IPS-18c (cell line): Measurements from ENCODE around the gene SUPT6H.
"Not testable (repeated sequence)": the region's sequence is repeated elsewhere in the genome, so short reads cannot be mapped to it uniquely, and the experiment has no call there.

Experiments used
- H3K4me3 ChIP-seq: 2 replicates; pipeline ENCODE4 v1.7.0; 2013; ENCODE audit warnings: low read depth, mild to moderate bottlenecking, low read length, moderate library complexity; ENCODE audit not compliant: insufficient read depth
- H3K9me3 ChIP-seq: one replicate; pipeline ENCODE4 v1.6.1; 2013; ENCODE audit warnings: mild to moderate bottlenecking, low read length, moderate library complexity; ENCODE audit not compliant: control insufficient read depth, insufficient read depth

SUPT6H gene

DNA sequence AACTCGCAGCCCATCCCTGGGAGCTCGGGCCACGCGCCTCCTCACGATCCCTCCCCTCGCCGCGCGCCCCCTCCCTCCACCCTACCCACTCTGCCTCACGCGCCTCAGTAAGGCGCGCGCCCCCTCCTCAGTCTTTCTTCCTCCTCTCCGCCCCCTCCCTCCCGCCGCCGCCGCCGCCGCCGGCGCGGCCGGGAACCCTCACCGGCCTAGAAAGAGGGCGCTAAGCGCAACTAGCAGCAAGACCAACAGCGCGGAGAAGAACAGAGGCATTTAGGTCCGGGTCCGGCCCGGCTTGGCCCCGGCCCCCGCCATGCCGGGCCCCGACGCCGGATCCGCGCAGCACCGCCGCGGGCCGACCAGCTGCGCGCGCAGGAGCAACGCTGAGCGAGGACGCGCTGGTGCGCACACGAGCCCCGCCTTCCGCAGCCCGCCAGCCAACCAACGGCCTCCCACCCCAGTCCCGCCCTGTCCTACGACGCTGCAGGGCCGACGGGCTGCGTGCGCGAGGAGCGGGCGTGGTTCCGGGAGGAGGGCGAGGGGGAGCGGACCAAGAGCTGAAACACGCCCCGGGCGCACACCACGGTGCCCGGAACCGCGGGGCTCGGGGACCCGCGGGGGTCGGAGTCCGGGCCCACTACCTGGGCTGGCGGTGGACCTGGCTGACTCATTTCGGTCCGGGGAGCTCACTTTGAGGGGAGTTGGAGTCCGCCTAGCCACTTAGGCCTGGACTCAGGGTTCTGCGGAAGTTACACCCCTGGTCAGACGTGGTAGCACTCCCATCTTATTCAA, 17.0 kb upstream of the SUPT6H start, which contains the start of gene BLTP2:
Gene BLTP2, minus strand, starts transcription at position 372 of the 789 bp plus-strand sequence. Its CDS starts 102 bp downstream, at position 270.
- no peaks in the 10 kb centered on the region for H3K9me3 ChIP-seq
- peak within 1 kb of the TSS; percentile 86 for H3K4me3 ChIP-seq

- Histone ChIP-seq H3K9me3 (no peaks in the 10 kb centered on the region), H3K4me3 (peak overlapping the region; percentile 86)
Measured at GRCh38 chr17:28645576-28645939, 16.4 kb upstream of the SUPT6H start.

DNA sequence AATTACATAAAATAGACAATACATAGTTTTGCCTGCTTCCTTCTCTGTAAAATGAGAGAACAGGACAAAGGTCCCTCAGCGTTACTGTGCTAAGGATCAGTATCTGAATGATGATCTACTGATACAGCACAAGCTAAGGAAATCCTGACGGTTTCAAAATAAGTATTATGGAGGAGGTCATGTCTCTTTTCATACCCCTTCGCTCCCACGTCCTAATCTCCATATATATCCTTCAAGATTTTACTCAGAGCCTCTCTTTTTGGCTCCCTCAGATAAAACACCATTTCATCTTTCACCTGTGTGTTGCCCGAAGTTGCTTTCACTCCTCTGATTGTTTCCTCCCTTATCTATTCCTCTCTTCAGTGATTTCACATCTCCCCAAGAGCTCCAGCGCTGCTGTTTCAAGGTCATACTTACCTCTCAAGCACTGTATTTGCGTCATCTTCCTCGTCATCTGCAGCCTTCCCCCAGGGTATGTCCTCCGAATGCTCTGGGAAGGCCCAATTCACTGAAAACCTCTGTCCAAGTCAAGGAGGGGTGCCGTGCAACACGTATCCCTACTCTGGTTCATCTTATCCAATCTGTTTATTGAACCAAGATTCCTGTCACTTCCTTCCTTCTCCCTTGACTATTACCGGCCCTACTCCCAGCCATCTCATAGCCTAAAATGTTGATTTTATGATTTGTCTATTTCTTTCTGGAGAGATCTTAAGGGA, 15.8 kb upstream of the SUPT6H start:
- Histone ChIP-seq H3K9me3 (no peaks in the 10 kb centered on the region), H3K4me3 (no peak overlapping the region)

GRCh38 chr17:28648698-28649097, 13.3 kb upstream of the SUPT6H start:
- H3K9me3 ChIP-seq: no peaks in the 10 kb centered on the region
- H3K4me3 ChIP-seq: no peak overlapping the region

DNA sequence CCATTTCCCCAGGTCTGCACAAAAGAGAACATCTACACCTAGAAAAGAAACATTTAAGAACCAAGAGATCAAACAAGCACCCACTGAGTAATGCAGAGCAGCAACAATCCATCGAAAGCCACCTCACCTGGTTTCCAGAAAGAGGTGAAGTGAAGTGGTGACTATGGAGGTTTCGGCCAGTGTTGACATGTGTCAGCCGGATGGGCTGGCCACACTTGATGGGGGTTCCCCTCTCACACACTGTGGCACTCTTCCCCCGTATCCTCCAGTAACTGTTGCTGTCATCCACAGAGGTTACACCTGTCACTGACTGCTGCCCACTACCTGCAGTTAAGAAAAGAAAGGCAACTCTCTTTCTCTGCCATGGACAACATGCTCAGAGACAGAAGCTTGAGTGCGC, 6.8 kb upstream of the SUPT6H start:
- Histone ChIP-seq H3K9me3 (peaks cover 5% of the 10 kb centered on the region), H3K4me3 (no peak overlapping the region)

DNA sequence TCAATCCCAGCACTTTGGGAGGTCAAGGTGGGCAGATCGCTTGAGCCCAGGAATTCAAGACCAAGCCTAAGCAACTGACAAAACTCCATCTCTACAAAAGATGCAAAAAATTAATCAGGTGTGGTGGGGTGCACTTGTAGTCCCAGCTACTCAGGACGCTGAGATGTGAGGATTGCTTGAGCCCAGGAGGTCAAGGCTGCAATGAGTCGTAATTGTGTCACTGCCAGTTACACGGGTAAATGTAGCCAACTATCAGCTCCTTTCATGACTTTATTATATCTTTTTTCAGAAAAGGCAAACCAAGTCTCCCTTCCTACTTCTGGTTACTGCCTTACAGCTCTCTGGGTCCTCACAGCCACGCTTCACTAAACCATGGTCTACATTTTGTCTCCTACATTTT, 4.2 kb upstream of the SUPT6H start:
- H3K9me3 ChIP-seq: peaks cover 11% of the 10 kb centered on the region
- no peak overlapping the region for H3K4me3 ChIP-seq

DNA sequence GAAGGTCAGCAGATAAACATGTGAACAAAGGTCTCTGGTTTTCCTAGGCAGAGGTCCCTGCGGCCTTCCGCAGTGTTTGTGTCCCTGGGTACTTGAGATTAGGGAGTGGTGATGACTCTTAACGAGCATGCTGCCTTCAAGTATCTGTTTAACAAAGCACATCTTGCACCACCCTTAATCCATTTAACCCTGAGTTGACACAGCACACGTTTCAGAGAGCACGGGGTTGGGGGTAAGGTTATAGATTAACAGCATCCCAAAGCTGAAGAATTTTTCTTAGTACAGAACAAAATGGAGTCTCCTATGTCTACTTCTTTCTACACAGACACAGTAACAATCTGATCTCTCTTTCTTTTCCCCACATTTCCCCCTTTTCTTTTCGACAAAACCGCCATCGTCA, 3.7 kb upstream of the SUPT6H start:
- not testable (repeated sequence) for H3K4me3 ChIP-seq
- H3K9me3 ChIP-seq: peaks cover 11% of the 10 kb centered on the region

- H3K9me3 ChIP-seq: peaks cover 11% of the 10 kb centered on the region
- not testable (repeated sequence) for H3K4me3 ChIP-seq
Measured at GRCh38 chr17:28658766-28659496, 3.1 kb upstream of the SUPT6H start.

DNA sequence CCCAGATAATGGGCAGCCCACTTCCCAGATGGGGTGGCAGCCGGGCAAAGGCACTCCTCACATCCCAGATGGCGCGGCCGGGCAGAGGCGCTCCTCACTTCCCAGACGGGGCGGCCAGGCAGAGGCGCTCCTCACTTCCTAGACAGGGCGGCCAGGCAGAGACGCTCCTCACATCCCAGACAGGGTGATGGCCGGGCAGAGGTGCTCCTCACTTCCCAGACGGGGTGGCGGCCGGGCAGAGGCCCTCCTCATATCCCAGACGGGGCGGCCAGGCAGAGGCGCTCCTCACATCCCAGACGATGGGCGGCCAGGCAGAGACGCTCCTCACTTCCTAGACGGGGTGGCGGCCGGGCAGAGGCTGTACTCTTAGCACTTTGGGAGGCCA, 2.5 kb upstream of the SUPT6H start:
- not testable (repeated sequence) for H3K4me3 ChIP-seq

GRCh38 chr17:28662527-28662829, 473 bp downstream of the SUPT6H start:
- H3K4me3 ChIP-seq: peak overlapping the region; percentile 100
- peaks cover 11% of the 10 kb centered on the region for H3K9me3 ChIP-seq

More for the DNA sequence above, 2.5 kb upstream of the SUPT6H start:
- H3K9me3 ChIP-seq: peaks cover 11% of the 10 kb centered on the region

- H3K4me3 ChIP-seq: no peak overlapping the region
Measured at GRCh38 chr17:28663723-28664122, 1.7 kb downstream of the SUPT6H start.

GRCh38 chr17:28665994-28666393, 4.0 kb downstream of the SUPT6H start:
- H3K4me3 ChIP-seq: no peak overlapping the region

More at GRCh38 chr17:28663723-28664122, 1.7 kb downstream of the SUPT6H start:
- peaks cover 11% of the 10 kb centered on the region for H3K9me3 ChIP-seq

DNA sequence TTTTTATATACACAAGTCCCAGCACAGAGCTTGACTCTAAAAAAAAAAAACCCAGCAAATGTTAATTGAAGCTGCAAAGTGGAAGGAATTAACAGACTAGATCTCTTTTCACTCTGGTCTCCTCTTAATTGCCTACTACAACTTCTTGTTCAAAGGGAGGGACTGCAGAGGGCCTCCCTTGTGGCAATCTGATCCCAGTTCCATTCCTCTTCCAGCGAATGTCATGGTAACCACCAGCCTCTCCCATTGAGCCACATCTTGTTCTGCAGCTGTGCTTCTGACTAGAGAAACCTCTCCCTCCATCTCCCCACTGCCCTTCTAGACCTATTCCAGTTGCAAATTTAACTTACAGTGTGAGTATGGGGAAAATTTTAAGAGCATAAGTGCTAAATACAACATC, 5.9 kb downstream of the SUPT6H start:
- no peaks in the 10 kb centered on the region for H3K9me3 ChIP-seq
- no peak overlapping the region for H3K4me3 ChIP-seq

More at GRCh38 chr17:28665994-28666393, 4.0 kb downstream of the SUPT6H start:
- peaks cover 5% of the 10 kb centered on the region for H3K9me3 ChIP-seq

GRCh38 chr17:28669918-28670317, 7.9 kb downstream of the SUPT6H start:
- Histone ChIP-seq H3K4me3 (no peak overlapping the region), H3K9me3 (no peaks in the 10 kb centered on the region)

GRCh38 chr17:28675490-28675889, 13.5 kb downstream of the SUPT6H start:
- Histone ChIP-seq H3K4me3 (no peak overlapping the region), H3K9me3 (no peaks in the 10 kb centered on the region)

- Histone ChIP-seq H3K4me3 (no peak overlapping the region), H3K9me3 (no peaks in the 10 kb centered on the region)
Measured at GRCh38 chr17:28675980-28676379, 14.0 kb downstream of the SUPT6H start.

- no peak overlapping the region for H3K4me3 ChIP-seq
Measured at GRCh38 chr17:28682655-28683054, 20.6 kb downstream of the SUPT6H start.

DNA sequence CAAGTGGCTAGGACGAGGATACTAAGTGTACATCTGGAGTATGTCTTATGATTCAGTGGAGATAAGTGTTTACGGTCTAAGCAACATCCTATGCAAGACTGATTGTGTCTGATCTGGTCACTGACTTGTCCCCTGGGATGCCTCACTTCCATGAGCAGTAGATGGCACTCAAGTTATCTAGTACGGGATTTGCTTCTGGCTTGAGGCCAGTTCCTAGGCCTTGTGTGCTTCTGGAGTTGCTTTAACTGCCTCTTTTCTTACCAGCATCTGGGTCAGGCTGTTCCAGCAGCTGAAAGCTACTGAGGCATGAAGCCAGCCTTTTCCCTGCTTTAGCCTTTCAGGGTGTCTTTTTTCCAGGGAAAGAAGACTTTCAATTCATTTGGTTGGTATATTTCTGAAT, 23.0 kb downstream of the SUPT6H start:
- Histone ChIP-seq H3K9me3 (no peaks in the 10 kb centered on the region), H3K4me3 (no peak overlapping the region)

More at GRCh38 chr17:28682655-28683054, 20.6 kb downstream of the SUPT6H start:
- no peaks in the 10 kb centered on the region for H3K9me3 ChIP-seq
